NCI-H2171 treated with DMSO at 0.1 percent for 48 hours (cell line): ENCODE measurements around the gene LRRC3C.

Experiments used
- DNase-seq: peaks from one replicate; lab custom pipeline; 2025; lab: John Stamatoyannopoulos, UW

The LRRC3C gene

DNA sequence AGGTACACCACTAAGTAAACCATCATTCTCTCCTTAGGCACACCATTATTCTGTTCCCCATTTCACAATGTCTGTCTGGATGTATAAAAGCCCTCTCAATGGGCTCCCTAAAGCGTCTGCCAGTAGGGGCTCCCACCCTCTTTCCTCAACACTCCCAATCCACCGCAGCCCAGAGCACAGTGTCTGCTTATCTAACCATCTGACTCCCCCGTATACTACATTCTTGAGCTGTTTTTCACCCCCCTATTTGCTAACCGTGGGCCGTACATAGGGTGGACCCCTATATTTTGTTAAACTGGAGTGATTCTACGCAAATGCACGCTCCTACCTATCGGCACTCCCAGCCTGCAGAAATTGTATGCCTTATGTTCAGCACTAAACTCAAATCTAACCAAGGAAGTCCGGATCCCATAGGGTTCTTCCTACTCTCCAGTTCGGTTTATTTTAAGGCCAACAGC is 52.4 kb downstream of the LRRC3C start:
- DNase-seq, result peak; percentile 82

DNA sequence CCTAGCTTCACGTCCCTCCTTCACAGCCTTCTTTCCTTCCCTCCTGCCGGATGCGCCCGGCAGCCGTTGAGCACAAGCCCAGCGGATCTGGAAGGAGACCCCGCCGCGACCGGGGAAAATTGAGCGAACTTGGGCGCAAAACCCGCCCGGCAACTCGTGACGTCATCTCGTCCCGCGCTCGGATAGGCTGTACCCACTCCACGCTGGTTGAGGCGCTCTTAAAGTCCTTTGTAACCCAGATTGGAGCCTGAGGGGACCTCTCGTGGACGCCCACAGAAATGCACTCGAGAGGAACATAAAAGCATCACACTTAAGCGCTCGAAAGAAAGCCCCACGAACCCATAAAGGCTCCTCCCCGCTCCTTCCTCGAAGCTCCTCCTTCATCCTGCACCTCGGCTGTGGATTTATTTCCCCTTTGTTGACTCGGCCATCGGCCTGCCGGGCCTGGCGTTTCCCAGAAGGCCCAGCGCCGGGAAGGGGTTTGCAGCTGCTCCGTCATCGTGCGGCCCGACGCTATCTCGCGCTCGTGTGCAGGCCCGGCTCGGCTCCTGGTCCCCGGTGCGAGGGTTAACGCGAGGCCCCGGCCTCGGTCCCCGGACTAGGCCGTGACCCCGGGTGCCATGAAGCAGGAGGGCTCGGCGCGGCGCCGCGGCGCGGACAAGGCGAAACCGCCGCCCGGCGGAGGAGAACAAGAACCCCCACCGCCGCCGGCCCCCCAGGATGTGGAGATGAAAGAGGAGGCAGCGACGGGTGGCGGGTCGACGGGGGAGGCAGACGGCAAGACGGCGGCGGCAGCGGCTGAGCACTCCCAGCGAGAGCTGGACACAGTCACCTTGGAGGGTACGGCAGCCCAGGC is 53.0 kb downstream of the LRRC3C start, which contains the start of gene PSMD3:
Gene PSMD3, plus strand, starts transcription at position 457 of the 856 bp plus-strand sequence. Its CDS starts 164 bp downstream, at position 621.
- peak; percentile 100 for DNase-seq

DNA sequence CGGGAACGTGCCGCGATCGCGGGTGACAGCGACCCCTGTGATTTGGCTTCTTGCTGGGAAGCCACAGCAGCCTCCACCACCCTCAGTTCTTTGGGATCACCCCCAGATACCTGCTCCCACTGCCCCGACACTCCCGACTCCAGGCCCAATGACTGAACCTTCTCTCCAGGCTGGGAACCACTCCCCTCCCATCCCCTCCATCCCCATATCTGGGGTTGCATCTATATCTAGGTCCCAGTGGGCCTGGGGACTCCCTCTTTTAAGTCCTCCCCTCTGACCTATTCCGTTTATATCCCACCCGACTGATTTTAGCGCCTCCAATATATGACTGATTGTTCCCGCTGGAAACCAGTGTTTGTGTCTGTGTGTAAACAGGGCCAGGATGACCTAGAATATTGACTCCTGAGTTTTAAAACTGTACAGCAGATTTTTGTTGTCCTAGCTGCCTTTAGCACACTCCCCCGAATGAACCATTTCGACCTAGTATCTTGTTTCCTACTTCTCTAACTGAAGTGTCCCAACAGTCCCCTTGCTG is 53.7 kb downstream of the LRRC3C start:
- DNase-seq, result peak; percentile 24

DNA sequence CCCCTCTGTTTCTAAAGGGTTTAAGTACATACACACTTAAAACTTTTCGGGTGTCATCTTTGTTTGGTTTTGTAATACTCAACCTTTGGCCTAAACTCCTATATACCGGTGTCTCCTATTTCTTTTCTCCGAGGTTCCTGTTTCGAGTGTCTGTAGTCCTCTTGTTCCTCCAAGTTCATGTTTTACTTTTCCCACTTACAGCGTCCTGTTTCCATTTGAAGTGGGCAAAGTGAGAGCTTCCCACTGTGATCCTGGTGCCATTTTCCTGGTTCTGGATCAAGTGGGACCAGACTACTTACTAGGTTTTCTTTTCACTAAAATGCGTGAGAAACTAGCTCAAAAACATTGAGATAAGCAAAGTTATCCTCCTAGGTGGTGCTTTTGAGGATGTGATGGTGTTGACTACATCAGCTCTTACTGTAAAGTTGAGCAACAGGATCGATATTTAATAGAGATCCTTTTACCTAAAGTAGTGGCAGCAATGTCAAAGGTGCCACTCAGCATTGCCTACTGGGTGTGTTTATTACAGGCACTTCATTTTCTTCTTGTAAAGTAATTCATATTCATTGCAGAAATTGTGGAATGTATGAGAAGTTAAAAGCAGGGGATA is 54.3 kb downstream of the LRRC3C start:
- DNase-seq, result no peak

DNA sequence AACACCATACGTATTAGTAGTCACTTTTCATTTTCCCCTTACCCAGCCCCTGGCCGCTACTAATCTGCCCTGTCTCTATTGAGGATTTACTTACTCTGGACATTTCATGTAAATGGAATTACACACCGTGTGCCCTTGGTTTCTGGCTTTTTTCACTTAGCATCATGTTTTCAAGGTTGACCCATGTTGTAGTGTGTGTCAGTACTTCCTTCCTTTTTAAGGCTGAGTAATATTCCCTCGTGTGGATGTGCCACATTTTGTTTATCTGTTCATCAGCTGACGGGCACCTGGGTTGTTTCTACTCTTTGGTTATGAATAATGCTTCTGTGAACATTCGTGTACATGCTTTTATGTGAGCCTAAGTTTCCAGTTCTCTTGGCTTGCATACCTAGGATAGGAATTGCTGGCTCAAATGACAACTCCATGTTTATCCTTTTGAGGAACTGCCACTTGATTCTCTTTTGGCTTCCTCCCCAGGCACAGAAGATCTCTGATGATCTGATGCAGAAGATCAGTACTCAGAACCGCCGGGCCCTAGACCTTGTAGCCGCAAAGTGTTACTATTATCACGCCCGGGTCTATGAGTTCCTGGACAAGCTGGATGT is 60.8 kb downstream of the LRRC3C start:
- no peak for DNase-seq

DNA sequence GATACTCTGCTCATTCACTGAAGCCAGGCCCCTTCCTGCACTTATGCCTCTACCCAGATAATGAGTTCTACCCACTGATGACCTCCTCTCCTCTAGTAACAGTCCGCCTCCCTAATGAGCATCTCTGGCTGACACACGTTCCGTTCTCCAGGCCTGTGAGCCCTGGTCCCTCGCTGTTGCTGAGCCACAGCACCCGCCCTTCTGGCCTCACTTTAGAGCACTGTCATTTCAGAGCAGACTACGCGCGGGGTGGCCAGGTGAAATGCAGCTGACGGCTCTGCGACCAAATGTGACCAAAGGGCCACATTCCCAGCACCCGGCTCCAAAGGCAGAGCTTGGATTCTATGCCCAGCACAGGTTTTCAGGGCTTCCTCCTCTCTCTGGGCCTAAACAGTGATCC is 66.9 kb downstream of the LRRC3C start:
- no peak for DNase-seq
